Stimulated activated naive CD4-positive, alpha-beta T cell (primary cell): ENCODE data around the gene SETD5.

Experiments used
- DNase-seq, 6 experiments: peaks; one replicate each; lab custom pipeline; 2025; lab: John Stamatoyannopoulos, UW

The SETD5 gene, protein sequence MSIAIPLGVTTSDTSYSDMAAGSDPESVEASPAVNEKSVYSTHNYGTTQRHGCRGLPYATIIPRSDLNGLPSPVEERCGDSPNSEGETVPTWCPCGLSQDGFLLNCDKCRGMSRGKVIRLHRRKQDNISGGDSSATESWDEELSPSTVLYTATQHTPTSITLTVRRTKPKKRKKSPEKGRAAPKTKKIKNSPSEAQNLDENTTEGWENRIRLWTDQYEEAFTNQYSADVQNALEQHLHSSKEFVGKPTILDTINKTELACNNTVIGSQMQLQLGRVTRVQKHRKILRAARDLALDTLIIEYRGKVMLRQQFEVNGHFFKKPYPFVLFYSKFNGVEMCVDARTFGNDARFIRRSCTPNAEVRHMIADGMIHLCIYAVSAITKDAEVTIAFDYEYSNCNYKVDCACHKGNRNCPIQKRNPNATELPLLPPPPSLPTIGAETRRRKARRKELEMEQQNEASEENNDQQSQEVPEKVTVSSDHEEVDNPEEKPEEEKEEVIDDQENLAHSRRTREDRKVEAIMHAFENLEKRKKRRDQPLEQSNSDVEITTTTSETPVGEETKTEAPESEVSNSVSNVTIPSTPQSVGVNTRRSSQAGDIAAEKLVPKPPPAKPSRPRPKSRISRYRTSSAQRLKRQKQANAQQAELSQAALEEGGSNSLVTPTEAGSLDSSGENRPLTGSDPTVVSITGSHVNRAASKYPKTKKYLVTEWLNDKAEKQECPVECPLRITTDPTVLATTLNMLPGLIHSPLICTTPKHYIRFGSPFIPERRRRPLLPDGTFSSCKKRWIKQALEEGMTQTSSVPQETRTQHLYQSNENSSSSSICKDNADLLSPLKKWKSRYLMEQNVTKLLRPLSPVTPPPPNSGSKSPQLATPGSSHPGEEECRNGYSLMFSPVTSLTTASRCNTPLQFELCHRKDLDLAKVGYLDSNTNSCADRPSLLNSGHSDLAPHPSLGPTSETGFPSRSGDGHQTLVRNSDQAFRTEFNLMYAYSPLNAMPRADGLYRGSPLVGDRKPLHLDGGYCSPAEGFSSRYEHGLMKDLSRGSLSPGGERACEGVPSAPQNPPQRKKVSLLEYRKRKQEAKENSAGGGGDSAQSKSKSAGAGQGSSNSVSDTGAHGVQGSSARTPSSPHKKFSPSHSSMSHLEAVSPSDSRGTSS (N-terminal part only)

DNA sequence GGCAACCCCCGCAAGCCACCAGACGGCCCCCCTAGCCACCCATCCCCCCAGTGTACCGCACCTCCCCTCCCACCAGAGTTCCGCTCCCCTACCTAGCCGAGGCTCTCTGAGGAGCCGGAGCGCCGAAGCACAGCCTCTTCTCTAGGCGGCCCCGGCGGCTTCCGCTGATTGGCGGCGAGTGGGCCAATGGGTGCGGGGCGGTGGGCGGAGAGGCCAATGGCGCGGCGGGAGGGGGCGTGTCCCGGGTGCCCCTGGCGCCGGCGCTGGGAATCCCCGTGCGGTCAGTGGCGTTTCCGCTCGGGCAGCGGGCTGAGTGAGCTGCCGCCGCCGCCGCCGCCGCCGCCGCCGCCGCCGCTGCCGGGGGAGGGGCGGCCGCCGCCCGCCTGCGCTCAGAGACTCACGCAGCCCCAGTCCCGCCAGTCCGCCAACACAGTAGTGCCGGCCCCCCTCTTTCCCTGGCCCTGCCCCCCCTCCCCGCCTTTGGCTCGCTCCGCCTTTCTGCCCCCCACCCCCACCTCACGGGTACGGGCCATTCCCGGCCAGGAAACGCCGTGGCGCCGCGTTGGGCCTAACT is at the start of gene SETD5:
SETD5 (plus strand) TSS at position 284 of the 574 bp plus-strand sequence. CDS start 31,324 bp downstream, outside the sequence.
- peak; percentile 97 to 99 (median 99) for DNase-seq

DNA sequence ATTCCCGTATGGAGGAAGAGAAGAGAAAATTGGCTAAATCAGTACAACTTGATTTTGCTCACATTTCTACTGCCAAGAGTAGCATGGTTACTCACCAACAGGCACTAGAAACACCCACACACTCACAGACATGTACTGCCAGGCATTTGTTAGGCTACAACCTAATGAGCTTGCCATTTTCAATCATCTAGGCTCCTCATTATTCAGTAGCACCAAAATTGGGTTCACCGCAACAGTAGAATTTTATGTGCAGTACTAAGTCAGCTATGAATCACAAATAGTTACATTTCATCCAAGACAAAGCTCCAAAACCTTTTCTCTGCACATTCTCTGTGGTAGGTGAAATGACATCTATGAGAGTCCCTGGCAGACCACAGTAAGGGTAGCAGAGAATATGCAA is 49.5 kb upstream of the SETD5 start:
- DNase-seq: no peak

DNA sequence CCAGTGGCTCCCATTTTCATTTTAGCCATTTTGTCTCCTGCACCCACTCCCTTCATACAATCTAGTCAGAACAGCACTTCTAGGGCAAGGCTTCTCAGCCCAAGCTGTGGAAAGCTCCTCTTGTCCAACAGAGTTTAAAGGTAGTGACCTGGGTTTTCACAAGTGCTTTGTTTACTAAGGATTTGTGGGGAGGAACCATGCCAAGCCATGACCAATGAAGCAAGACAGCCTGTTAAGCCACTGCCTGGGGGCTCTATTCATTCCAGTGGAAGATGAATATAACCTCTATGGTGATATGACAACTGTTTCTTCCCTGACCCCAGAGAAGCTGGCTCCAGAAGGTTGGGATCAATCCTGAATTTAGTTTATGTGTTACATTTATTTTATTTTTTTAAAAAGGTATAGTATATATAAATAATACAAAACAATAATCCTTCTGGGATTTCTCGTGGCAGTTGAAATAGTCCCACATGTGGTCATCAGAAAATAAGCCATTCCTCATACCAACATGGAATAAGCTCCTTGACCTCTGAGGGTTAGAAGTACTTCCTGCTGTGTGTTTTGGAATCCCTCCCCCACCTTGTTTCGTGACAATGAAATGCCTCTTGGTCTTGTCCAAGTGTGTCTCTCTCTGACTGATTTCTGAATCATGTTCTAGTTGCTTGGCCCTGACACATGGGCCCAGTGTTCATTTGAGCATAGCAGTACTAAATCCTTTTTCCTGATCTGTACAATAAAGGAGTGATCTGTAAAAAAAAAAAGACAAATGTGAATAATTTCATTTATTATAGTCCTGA is 47.9 kb upstream of the SETD5 start:
- DNase-seq: no peak

DNA sequence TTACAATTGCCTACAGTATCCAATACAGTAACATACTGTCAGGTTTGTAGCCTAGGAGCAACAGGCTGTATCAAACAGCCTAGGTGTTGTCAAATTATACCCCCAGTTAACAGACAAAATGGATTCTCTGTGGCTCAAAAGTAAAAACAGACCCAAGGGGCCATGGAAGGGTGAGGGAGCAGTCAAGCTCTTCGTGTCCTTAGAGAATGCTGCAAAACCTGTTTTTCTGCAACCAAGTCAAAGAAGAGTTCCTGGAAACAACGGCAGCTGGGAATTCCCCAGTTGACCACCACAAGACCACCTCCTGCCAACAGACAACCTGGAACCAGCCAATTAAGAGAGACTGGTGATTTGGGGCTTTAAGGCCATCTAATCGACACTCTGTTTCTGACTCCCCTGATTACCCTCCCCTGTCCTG is 45.7 kb upstream of the SETD5 start:
- no peak for DNase-seq

DNA sequence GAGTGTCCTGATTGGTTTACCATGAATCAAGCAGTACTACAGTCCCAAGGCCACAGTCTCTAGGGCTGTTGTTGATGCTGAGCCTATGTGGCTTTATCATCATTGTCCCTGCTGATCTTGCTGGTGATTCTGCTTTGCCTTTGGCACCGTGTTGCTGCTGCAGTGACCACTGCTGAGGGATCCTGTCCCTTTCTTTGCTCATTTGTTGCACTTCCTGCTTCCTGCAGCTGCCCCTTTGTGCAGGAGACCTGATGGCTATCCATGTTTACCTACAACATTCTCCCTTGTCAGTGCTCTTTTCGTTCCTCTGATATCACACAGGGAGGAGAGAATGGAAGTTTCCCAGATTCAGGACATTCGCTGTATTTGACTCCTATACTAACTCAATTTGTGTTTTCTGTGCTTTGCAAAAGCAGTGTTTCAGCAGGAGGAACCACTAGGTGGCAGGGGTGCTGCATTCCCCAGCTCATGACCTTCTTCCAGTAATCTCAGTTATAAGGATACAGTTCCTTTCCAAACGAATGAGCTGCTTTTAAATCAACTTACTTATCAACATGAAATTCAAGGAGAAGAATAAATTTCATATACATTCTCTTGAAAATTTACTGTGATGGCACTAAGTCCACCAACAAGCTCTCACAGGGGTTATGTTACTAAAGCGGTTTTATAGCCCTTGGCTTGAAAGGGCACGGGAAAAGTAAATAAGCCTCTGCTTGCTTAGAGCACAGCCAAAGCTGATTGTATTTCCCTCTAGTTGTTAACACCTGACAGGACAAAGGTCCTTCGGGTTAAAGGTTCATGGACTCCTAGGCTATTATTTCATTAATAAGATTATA is 44.3 kb upstream of the SETD5 start:
- DNase-seq: peak; percentile 13 to 68 (median 38)

DNA sequence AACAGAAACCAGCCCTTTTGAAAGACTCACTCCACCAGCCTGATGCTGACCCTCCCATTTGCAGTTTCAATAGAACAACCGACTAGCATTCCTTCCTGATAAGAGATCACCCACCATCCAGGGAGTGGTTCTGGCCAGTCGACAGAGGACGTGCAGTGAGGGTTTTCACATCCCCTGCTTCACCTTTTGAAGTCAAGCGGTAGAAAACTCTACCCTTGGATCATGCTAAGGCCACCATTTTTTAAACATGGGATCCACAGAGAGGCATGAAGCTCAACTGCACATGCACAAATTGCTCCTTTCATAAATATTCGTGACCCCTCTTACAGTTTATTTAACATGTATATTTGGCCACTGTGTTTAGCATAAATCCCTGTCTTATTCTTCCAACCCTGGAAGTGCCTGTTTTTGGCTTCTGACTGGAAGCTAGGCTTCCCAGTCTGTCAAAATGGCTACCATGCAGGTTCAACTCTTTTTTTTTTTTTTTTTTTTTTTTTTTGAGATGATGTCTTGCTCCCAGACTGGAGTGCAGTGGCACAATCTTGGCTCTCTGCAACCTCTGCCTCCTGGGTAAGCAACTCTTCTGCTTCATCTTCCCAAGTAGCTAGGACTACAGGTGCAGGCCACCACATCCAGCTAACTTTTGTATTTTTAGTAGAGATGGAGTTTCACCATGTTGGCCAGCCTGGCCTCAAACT is 35.6 kb upstream of the SETD5 start:
- DNase-seq: no peak

DNA sequence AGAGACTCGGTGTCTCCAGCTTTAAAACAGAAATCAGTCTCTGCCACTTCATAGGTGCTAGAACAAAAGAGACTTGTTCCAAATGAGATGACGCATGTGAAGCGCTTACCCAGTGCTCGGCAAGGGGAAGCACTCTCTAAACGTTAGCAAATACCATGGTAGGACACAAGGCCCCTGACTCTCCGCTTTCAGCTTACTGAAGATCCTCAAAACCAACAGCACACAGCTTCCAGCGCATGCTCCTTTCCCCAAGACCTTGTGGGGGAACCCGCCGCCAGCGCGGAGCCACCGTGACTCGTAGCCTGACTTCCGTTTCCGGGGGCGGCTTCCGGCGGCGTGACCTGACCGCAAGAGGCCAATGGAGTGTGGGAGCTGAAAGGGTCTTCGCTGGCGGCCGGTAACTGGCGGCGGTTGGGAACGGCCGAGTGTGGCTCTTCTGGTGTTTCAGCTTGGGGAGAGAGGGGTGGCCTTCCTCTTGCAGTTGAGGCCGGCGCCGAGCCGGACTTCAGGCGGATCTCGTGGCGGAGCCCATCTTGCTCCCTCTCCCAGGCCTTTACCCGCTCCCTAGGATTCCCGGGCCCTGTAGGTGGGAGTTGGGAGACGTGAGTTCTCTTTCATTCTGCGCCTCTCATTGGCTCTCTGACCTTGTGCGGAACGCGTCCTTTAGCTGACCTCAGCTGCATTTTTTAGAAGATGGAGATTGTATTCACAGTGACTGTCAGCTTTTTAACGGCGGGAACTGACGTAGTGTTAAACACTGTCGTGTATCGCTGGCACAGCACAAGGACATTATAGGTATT is 34.5 kb upstream of the SETD5 start, which contains the start of gene THUMPD3:
THUMPD3 (plus strand) TSS at position 324 of the 800 bp plus-strand sequence. CDS start 2,015 bp downstream, outside the sequence.
- peak; percentile 77 to 86 (median 82) for DNase-seq

DNA sequence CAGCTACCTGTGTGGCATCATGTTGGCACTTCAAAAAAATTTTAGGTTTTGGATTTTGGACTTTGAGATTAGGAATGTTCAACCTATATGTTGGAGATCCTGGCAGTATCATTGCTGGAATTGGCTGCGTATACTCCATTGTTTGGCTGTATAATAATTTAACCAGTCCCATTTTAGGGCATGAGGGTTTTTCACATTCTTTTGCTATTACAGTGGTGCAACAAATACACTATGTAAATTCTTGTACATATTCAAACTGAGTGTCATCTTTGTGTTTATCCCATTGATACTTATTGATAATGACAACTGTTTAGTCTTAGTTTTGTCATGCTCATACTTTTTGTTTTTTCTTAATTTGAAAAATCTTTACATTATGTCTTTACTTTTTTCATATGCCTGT is 27.9 kb upstream of the SETD5 start:
- DNase-seq: no peak

DNA sequence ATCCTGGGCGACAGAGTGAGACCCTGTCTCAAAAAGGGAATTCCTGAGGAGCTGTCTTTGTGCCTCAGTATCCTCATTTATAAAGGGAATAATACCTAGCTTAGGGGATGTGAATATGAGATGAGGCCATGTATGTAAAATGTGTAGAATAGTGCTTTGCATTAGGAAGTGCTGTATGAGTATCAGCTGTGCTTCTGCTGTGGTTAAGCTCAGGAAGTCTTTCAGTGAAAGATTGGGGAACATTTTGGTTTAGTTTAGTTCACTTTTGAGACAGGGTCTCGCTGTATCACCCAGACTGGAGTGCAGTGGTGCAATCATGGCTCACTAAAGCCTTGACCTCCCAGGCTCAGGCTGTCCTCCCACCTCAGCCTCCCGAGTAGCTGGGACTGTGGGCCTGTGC is 23.9 kb upstream of the SETD5 start:
- no peak for DNase-seq

DNA sequence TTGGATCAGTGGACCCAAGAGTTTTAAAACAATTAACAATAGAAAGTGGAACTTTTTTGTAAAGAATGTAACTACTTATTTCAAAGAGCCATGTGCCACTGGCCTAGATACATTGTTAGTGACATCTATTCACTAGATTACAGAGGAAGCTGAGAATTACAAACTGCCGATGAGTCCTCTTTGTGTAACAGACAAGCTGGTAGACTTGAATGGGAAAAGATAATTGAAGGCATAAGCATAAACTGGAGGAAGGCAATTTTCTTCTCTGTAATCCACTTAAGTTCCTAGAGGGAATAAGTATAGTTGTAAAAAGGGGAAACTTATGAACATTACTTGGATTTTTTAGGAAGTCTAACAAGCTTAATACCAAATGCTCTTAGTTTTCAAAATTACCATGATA is 19.4 kb upstream of the SETD5 start:
- no peak for DNase-seq

DNA sequence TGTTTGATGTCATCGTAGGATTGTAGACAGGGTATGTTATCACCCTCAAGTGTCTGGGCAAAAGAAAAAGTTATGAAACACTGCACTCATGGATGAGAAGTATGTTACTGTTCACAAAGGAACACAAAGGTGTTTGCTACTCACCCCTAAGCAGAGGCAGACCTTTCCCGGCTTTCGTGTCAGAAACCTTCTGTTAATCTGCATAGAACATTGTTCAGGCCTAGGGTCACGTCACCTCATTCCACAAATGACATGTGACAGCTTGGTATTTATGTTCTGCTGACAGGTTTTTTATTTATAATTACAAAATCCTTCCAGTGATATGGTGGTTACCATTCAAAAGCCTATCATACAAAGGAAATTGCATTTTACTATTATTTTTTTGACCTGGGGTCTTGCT is 18.1 kb upstream of the SETD5 start:
- no peak for DNase-seq

DNA sequence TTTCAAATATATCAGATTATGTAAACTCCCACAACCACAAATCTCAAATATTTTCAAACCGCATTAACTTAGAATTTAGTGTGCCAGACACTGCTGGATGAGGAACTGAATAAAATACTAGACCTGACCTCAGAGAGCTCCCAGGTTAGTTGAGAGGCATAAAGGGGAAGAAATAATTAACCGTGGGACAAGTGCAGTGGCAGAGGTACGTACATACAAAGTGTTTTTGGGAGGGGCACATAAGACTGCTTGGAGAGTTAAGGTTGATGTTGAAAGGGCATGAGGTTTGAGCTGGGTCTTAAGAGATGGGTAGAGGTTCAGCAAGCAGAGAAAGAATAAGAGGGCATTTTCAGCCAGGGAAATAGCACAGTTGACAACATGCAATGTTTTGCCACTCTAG is 17.4 kb upstream of the SETD5 start:
- no peak for DNase-seq

DNA sequence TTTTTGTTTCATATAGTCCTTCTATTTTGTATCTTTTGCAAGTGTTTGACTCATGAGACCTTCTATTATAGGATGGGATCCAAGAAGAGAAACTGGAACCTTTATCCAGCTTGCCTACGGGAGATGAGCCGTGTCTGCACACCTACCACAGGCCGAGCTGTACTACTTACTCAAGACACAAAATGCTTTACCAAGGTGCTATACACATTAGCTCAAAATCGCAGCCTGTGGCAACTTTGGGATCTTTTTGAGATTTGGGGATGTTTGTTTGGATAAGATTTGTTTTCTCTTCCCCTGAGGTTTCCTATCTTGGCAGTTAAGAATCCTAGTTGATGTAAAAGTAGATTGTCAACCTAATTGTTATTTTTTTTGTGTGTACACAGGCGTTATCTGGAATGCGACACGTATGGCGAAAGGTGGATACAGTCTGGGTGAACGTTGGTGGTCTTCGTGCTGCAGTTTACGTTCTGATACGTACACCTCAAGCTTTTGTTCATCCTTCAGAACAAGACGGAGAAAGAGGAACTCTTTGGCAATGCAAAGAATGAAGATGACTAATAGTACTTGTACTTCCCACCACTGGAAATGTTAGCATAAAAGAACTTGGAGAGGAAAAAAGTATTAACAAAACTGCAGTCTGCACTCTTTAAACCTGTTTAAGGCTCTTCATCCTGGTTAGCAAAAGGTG is 13.1 kb upstream of the SETD5 start:
- no peak for DNase-seq

DNA sequence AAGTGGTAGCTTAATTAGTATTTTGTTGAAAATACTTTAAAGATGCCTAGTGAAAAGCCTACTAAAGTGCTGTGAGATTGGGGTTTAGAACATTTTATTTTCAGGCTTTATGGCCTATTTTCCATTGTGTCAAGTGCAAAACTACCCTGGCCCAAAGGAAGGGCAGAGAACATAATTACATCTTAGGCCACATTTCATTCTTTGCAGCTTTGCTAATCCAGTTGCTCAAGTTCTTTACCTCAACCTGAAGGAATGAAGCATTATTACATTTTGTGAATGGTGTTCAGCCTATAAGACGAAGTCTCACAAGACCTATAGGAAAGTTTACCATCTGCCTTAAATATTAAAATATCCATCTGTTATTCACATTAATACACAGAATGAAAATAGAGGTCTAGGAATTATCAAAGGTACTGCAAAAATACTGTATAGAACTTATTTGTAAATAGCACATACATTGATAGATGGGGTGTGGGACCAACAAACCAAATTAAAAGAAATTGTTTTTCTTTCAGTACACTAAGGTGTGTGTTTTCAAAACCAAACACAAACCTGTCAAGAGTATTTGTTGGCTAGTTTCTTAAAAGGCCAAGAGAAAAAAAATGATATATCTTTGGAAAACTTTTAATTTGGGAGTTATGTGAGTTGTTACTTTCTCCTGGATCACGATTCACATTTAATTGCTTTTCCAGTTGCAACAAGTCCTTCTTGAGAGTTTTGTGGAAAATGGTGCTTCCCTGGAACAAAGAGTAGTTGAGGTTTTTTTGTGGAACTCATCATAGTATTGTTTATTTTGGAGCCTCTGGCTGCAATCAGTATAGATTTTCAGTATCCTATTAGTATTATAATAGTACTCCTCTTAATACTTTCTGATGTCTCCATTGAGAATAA is 12.0 kb upstream of the SETD5 start:
- no peak for DNase-seq

DNA sequence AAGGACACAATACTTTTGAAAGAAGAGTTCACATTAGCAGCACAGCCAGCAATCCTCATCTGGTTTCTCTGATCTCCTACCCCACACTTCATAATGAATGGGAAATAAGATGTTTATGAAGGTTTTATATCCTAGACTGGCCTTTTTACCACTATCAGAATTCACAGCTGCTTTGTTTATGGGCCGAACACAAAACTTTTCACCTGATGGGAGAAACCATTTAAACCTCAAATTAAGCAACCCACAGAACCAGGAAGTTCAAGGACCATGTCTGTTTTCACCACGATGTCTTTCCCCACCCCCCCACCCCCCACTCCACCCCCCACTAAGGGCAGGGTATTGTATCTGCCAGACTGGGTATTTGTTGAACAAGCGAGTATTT is 11.3 kb upstream of the SETD5 start:
- DNase-seq: no peak

DNA sequence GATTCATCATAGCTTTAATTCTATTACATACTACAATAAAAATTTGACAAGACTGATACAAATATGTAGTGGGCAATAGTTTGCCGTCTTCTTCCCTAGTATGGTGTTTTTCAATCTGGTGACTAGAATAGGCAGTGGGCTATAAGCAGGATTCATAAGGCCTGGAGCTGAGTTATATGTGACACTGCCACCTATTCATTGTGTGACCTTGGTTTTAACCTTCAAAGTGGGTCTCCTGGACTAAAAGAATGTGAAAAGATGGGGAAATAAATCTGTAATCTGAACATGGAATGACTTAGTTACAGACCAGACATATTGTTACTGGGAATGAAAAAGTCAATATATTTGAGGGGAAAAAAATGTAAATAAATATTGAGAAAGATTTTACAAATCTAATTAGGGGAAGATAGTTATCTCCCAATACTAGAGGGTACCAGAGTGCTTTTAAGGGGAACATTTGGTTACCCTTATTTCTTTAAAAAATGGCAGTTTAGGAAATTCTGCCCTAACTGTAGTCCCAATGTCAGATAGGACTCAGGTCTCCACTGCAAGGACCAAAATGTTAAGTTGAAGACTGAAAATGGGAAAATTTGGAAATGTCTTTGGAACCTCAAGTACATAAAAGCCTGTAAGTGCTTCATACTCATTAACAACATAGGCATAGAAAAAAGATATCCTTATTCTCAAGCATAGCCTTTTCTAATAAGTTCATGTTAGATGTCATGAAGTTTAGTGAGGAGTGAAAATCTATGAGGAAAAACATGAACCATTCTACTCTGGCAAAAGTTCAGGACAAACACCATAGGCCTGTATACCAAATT is 10.7 kb upstream of the SETD5 start:
- no peak for DNase-seq
